ENCODE data around the gene PLD1. TPM values are rescaled to one million over a fixed set of nuclear protein-coding genes. Genes with fewer than 3 reads are reported as not detected.

The PLD1 gene
- total RNA-seq, 1 donor from 2014 or later = 25.4 TPM

GRCh38 chr3:171776839-171777583 lies 33.3 kb downstream of the PLD1 start:
- Histone ChIP-seq H3K4me3 (no peak overlapping the region), H3K9me3 (no peaks in the 10 kb centered on the region), H3K36me3 (no peaks in the 10 kb centered on the region), H3K27ac (peak overlapping the region; percentile 42), H3K27me3 (no peaks in the 10 kb centered on the region), H3K4me1 (peaks cover 13% of the 10 kb centered on the region)
- ATAC-seq (peak; percentile 61), DNase-seq (no peak)
- intact Hi-C loops (cut with DNase I) = no loop called here
- no peak for TF ChIP-seq CTCF (IDR thresholded peaks at IDR 0.05)

GRCh38 chr3:171776411-171776810 lies 33.9 kb downstream of the PLD1 start:
- TF ChIP-seq CTCF (IDR thresholded peaks at IDR 0.05) = no peak
- H3K4me3 ChIP-seq = no peak overlapping the region
- ATAC-seq (no peak), DNase-seq (no peak)
- no peaks in the 10 kb centered on the region for H3K27me3 ChIP-seq
- H3K9me3 ChIP-seq = no peaks in the 10 kb centered on the region
- peak overlapping the region; percentile 42 for H3K27ac ChIP-seq
- no peaks in the 10 kb centered on the region for H3K36me3 ChIP-seq
- intact Hi-C loops (cut with DNase I) = no loop called here
- H3K4me1 ChIP-seq = peaks cover 16% of the 10 kb centered on the region

- H3K27me3 ChIP-seq = no peaks in the 10 kb centered on the region
- intact Hi-C loops (cut with DNase I) = no loop called here
- H3K36me3 ChIP-seq = no peaks in the 10 kb centered on the region
- ATAC-seq (no peak), DNase-seq (no peak)
- H3K9me3 ChIP-seq = no peaks in the 10 kb centered on the region
- H3K4me3 ChIP-seq = no peak overlapping the region
- TF ChIP-seq CTCF (IDR thresholded peaks at IDR 0.05) = no peak
- no peak overlapping the region for H3K27ac ChIP-seq
- peaks cover 18% of the 10 kb centered on the region for H3K4me1 ChIP-seq
These were observed 34.3 kb downstream of the PLD1 start for GRCh38 chr3:171775943-171776342.

- TF ChIP-seq CTCF (IDR thresholded peaks at IDR 0.05) = no peak
- H3K36me3 ChIP-seq = no peaks in the 10 kb centered on the region
- H3K4me1 ChIP-seq = peaks cover 18% of the 10 kb centered on the region
- ATAC-seq = no peak
- intact Hi-C loops (cut with DNase I) = no loop called here
- no peak overlapping the region for H3K4me3 ChIP-seq
- H3K27ac ChIP-seq = no peak overlapping the region
- no peaks in the 10 kb centered on the region for H3K27me3 ChIP-seq
- no peaks in the 10 kb centered on the region for H3K9me3 ChIP-seq
- DNase-seq = no peak
These were observed 35.8 kb downstream of the PLD1 start for GRCh38 chr3:171774521-171774920.

GRCh38 chr3:171772427-171773056 lies 37.7 kb downstream of the PLD1 start:
- no peak overlapping the region for H3K4me3 ChIP-seq
- ATAC-seq (peak; percentile 67), DNase-seq (no peak)
- no peak overlapping the region for H3K27ac ChIP-seq
- H3K4me1 ChIP-seq = peaks cover 15% of the 10 kb centered on the region
- no peaks in the 10 kb centered on the region for H3K36me3 ChIP-seq
- no peaks in the 10 kb centered on the region for H3K27me3 ChIP-seq
- intact Hi-C loops (cut with DNase I) = no loop called here
- peak; percentile 70 for TF ChIP-seq CTCF (IDR thresholded peaks at IDR 0.05)
- H3K9me3 ChIP-seq = no peaks in the 10 kb centered on the region

All from upper lobe of right lung (tissue), 1 donor.